GM12864 (cell line): ENCODE measurements around the gene PHLDB1.

Experiments
- DNase-seq: peaks from one replicate; pipeline ENCODE4 v3.0.0-alpha.2; 2011; ENCODE audit warnings: low read depth
- H3K4me3 ChIP-seq: 2 replicates; pipeline ENCODE4 v1.5.1; 2011; ENCODE audit warnings: mild to moderate bottlenecking, low read depth, low read length, control low read depth
- CTCF ChIP-seq: IDR thresholded peaks from 2 replicates; pipeline ENCODE4 v1.5.1; 2011; ENCODE audit warnings: low read depth, mild to moderate bottlenecking, moderate library complexity, low read length, control low read depth, inconsistent platforms; ENCODE audit errors: missing control alignments

PHLDB1 gene

DNA sequence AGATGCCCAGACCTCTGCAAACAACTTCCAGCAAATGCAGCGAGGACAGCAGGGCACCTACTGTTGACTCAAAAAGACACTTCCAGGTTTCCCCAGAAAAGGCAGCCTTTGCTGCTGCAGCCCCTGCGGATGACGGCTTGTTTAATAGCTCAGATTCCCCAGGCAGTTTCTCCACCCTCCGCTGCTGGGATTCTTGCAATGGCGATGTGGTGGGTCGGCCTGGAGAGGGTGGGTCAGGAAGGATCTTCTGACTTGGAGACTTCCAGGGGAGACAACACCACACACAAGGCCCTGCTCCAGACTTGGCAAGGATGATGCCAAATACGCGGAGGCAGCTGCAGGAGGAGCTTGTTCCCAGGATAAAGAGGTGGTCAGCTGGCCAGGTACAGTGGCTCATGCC is 89.9 kb downstream of the PHLDB1 start:
- no peak for TF ChIP-seq CTCF
- no peak for DNase-seq

GRCh38 chr11:118699506-118700220 is 92.2 kb downstream of the PHLDB1 start:
- H3K4me3 ChIP-seq: no peak overlapping the region
- no peak for TF ChIP-seq CTCF
- DNase-seq: no peak

More for the DNA sequence above, 89.9 kb downstream of the PHLDB1 start:
- no peak overlapping the region for H3K4me3 ChIP-seq

DNA sequence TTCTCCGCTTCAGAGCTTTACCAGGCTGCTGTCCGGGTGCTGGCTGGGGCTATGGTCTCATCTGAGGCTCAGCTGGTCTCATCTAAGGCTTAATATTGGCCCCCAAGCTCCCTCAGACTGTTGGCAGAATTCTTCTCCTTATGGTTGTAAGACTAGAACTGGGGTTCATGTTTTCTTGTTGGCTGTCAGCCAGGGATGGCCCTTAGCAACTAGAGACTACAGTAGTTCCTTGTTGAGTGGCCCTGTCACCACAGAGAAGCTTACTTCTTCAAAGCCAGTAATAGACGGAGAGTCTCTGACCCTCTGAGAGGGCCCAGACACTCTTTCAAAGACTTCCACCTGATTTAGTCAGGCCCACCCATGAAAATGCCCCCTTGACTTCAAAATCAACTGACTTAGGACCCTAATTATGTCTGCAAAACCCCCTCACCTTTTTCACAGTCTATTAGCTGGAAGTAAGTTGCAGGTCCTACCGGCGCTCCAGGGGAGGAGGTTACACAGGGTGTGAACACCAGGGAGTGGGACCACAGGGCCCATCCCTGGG is 96.2 kb downstream of the PHLDB1 start:
- no peak for DNase-seq
- H3K4me3 ChIP-seq: no peak overlapping the region
- no peak for TF ChIP-seq CTCF

DNA sequence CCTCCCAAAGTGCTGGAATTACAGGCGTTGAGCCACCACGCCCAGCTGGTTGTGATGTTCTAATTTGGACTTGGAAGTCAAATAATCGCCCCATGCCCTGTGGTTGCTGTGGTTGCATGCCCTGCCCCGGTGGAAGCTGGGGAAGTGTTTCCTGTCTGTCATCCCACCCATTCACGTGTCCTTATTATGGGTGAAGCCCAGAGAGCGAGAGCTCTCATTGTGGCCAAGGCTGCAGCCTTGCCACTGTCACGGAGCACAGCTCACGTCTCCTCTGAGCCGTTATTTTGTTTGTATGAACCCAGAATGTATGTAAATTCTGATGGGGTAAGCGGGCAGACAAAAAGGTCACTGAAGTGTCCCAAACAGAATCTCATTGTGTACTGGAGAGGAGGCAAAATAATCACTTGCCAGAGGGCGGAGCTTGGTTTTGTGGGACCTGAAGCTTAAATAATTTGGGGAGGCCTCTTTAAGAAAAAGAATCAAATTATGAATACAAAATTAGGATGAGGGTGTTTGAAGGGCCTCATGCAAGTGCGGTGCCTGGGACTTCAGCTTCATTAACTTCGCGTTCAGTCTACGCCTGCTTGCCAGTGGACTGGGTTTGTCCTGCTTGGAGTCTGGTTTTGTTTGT is 97.8 kb downstream of the PHLDB1 start:
- no peak overlapping the region for H3K4me3 ChIP-seq
- no peak for DNase-seq
- TF ChIP-seq CTCF: no peak

DNA sequence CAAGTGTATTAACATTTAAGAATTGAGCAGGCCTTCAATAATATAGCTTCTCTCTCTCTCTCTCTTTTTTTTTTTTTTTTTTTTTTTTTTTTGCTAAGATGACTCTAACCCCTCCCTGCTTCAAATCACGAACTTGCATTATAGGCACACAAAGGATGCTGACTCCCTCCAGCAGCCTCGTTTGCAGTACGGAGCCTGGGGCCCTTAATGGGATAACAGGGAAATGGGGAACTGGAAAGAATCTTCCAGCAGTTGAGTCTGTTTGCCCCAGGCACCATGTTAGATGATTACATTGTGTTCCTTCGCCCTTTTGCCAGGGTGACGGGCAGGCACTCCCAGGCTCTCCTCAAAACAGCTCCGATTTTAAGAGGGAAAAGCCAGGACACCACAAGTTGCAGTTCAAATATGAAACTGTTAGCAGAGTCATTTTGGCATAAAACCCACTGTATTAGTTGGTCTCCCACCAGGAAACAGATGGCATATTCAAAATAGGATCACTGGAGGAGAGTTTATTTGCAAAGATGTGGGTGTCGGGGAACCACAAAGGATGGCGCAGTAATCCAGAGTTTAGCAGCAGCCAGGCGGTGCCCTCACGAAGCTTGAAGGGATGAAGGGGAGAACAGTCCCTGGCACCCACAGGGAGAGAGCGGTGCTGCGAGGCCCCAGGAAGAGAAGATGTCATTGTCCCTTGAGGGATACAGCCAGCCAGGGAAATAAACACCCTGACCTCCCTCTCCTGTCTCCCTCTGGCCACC is 98.6 kb downstream of the PHLDB1 start:
- no peak for TF ChIP-seq CTCF
- no peak overlapping the region for H3K4me3 ChIP-seq
- DNase-seq: no peak

GRCh38 chr11:118706546-118706825 is 99.1 kb downstream of the PHLDB1 start:
- H3K4me3 ChIP-seq: no peak overlapping the region
- no peak for TF ChIP-seq CTCF
- DNase-seq: no peak
